GM21619 (cell line): ENCODE results near the gene COL4A3.
A peak's percentile ranks its signal among the peaks of the same experiment; 100 is the strongest.

ENCODE experiments used
- ATAC-seq: cut with Tn5 transposase; IDR thresholded peaks from one replicate; pipeline ENCODE4 v1.9.1; 2021; ENCODE audit not compliant: unreplicated experiment

COL4A3 gene

GRCh38 chr2:227285741-227286236 is 121.4 kb downstream of the COL4A3 start:
- no peak for ATAC-seq

GRCh38 chr2:227287771-227288170 is 123.3 kb downstream of the COL4A3 start:
- ATAC-seq, result no peak

- ATAC-seq, result no peak
These were observed 127.9 kb downstream of the COL4A3 start for GRCh38 chr2:227292314-227292713.

GRCh38 chr2:227293531-227293930 is 129.1 kb downstream of the COL4A3 start:
- ATAC-seq, result no peak

- ATAC-seq, result no peak
These were observed 131.4 kb downstream of the COL4A3 start for GRCh38 chr2:227295806-227296205.

- ATAC-seq, result no peak
These were observed 132.4 kb downstream of the COL4A3 start for GRCh38 chr2:227296671-227297405.

- ATAC-seq, result no peak
These were observed 137.1 kb downstream of the COL4A3 start for GRCh38 chr2:227301523-227301922.

- ATAC-seq, result peak; percentile 83
These were observed 144.4 kb downstream of the COL4A3 start for GRCh38 chr2:227308784-227309183.

- ATAC-seq, result no peak
These were observed 146.3 kb downstream of the COL4A3 start for GRCh38 chr2:227310756-227311110.

GRCh38 chr2:227311861-227312506 is 147.6 kb downstream of the COL4A3 start:
- no peak for ATAC-seq

- ATAC-seq, result no peak
These were observed 148.2 kb downstream of the COL4A3 start for GRCh38 chr2:227312579-227312978.

GRCh38 chr2:227313310-227313709 is 148.9 kb downstream of the COL4A3 start:
- ATAC-seq, result no peak

- ATAC-seq, result no peak
These were observed 153.4 kb downstream of the COL4A3 start for GRCh38 chr2:227317834-227318233.

GRCh38 chr2:227320305-227321094 is 156.1 kb downstream of the COL4A3 start:
- no peak for ATAC-seq

- ATAC-seq, result no peak
These were observed 158.2 kb downstream of the COL4A3 start for GRCh38 chr2:227322530-227323205.

GRCh38 chr2:227323818-227324217 is 159.4 kb downstream of the COL4A3 start:
- no peak for ATAC-seq

GRCh38 chr2:227324642-227324994 is 160.2 kb downstream of the COL4A3 start:
- no peak for ATAC-seq

- ATAC-seq, result peak; percentile 97
These were observed 160.8 kb downstream of the COL4A3 start, which contains the start of gene MFF for GRCh38 chr2:227324995-227325838. MFF (plus strand) TSS chr2:227325251; CDS start chr2:227330666, 5,415 bp downstream.

GRCh38 chr2:227325839-227326195 is 161.4 kb downstream of the COL4A3 start:
- ATAC-seq, result peak; percentile 7

- ATAC-seq, result no peak
These were observed 162.4 kb downstream of the COL4A3 start for GRCh38 chr2:227326783-227327182.
